T-cell (primary cell): ENCODE results near the gene TSPEAR. TPM values are rescaled to one million over a fixed set of nuclear protein-coding genes. Genes with fewer than 3 reads are reported as not detected.
"Not testable (repeated sequence)": the region's sequence is repeated elsewhere in the genome, so short reads cannot be mapped to it uniquely, and the experiment has no call there.

Experiments used
- ATAC-seq, 4 experiments: fragments of 200-7000 bp in 3 of 4; fragments of 150-1000 bp in 1 of 4; cut with Tn5 transposase; replicated peaks in 1 of 4; 1 replicate in 3 of 4; 2 replicates in 1 of 4; pipeline ENCODE4 v1.10.0; 2021; ENCODE audit warnings: moderate library complexity in 3 of 4, mild to moderate bottlenecking in 2 of 4, moderate number of reproducible peaks in 1 of 4
- CTCF ChIA-PET, 2 donors: fragments of 300-600 bp; sonication (Branson Sonifier 250); formaldehyde crosslinking; loops; one replicate each; lab custom pipeline; 2022; ENCODE audit warnings: antibody characterized with exemption in 2 of 2; lab: Charles Lee
- POLR2A ChIA-PET, 2 donors: fragments of 300-600 bp; sonication (Branson Sonifier 250); formaldehyde crosslinking; loops; one replicate each; lab custom pipeline; 2022; ENCODE audit warnings: antibody characterized with exemption in 2 of 2; lab: Charles Lee
- DNase-seq, 35 experiments: peaks; one replicate each; pipeline versions ENCODE4 v3.0.0 to v3.0.0-alpha.2; 2013 to 2023
- H3K27ac ChIP-seq: one replicate; pipeline ENCODE4 v1.5.1; 2013; ENCODE audit warnings: low read length
- H3K27me3 ChIP-seq, 2 experiments: replicated peaks in 1 of 2; 1 replicate in 1 of 2; 2 replicates in 1 of 2; pipeline versions ENCODE4 v1.6.1 to v1.7.0; 2013; ENCODE audit warnings: low read length in 1 of 2, mixed read lengths in 1 of 2; ENCODE audit not compliant: control insufficient read depth in 2 of 2, insufficient read depth in 2 of 2; ENCODE audit errors: extremely low read depth in 1 of 2
- H3K36me3 ChIP-seq, 2 donors: 1 replicate in 1 of 2; 2 replicates in 1 of 2; pipeline versions ENCODE4 v1.6.1 to v1.7.0; 2013; ENCODE audit warnings: low read length in 1 of 2; ENCODE audit not compliant: control insufficient read depth in 2 of 2, insufficient read depth in 1 of 2; ENCODE audit errors: extremely low read depth in 1 of 2
- H3K4me1 ChIP-seq, 2 experiments: 1 replicate in 1 of 2; 2 replicates in 1 of 2; pipeline versions ENCODE4 v1.6.1 to v1.7.0; 2013; ENCODE audit warnings: low read length in 2 of 2, mixed read lengths in 1 of 2; ENCODE audit not compliant: insufficient read depth in 2 of 2, control insufficient read depth in 1 of 2; ENCODE audit errors: extremely low read depth in 1 of 2
- H3K4me3 ChIP-seq, 2 donors: 1 replicate in 1 of 2; 2 replicates in 1 of 2; pipeline versions ENCODE4 v1.5.1 to v1.7.0; 2013; ENCODE audit warnings: mild to moderate bottlenecking in 2 of 2, low read length in 1 of 2, moderate library complexity in 1 of 2; ENCODE audit not compliant: control insufficient read depth in 1 of 2; ENCODE audit errors: extremely low read depth in 1 of 2
- H3K9me3 ChIP-seq: 2 replicates; pipeline ENCODE4 v1.7.0; 2013
- H3K27ac Mint-ChIP-seq, 2 donors: one replicate each; pipeline ENCODE4 v1.8.0; 2020 to 2021; ENCODE audit warnings: mild to moderate bottlenecking in 2 of 2, mixed read lengths in 2 of 2
- H3K27me3 Mint-ChIP-seq, 2 donors: one replicate each; pipeline ENCODE4 v1.8.0; 2021 to 2022; ENCODE audit warnings: mixed read lengths in 2 of 2
- H3K36me3 Mint-ChIP-seq: one replicate; pipeline ENCODE4 v1.8.0; 2021; ENCODE audit warnings: mixed read lengths
- H3K4me1 Mint-ChIP-seq, 3 donors: one replicate each; pipeline ENCODE4 v1.8.0; 2020 to 2022; ENCODE audit warnings: mixed read lengths in 3 of 3, mild to moderate bottlenecking in 1 of 3
- H3K4me3 Mint-ChIP-seq, 3 donors: one replicate each; pipeline ENCODE4 v1.8.0; 2020 to 2022; ENCODE audit warnings: mild to moderate bottlenecking in 3 of 3, mixed read lengths in 3 of 3, moderate library complexity in 3 of 3
- H3K9me3 Mint-ChIP-seq, 3 donors: one replicate each; pipeline ENCODE4 v1.8.0; 2020 to 2022; ENCODE audit warnings: mixed read lengths in 3 of 3
- WGBS: methylation state at CpG from one replicate; pipeline ENCODE4 v1.1.5; 2013; ENCODE audit warnings: missing lambda C conversion rate; ENCODE audit not compliant: insufficient coverage; 5-methylcytosine and 5-hydroxymethylcytosine counted together
- total RNA-seq, 35 experiments: library from RNA in 6 of 35; stranded (reverse) in 6 of 35; fragments of 120-200 nt in 1 of 35; gene quantifications; one replicate each; pipeline versions ENCODE4 v1.2.1 to v1.2.4 and lab custom pipeline; 2013 to 2026

The TSPEAR gene
- total RNA-seq, 5 donors from 2014 or later (not counting 1 experiment from before 2014, with no cell fraction given): not detected

GRCh38 chr21:44576025-44576420 lies 135.3 kb downstream of the TSPEAR start:
- DNase-seq (no peak), ATAC-seq (no peak)
- ChIA-PET POLR2A (no interaction called here), CTCF (no interaction called here)
- Histone ChIP-seq H3K27me3 (peaks cover 0 to 33% of the 10 kb centered on the region in 2 experiments), H3K4me1 (peaks cover 0 to 7% of the 10 kb centered on the region in 2 experiments), H3K36me3 (no peaks in the 10 kb centered on the region), H3K27ac (no peak overlapping the region), H3K9me3 (no peaks in the 10 kb centered on the region), H3K4me3 (no peak overlapping the region)
- Mint-ChIP-seq H3K4me3 (no peak overlapping the region), H3K27ac (no peak overlapping the region), H3K36me3 (no peaks in the 10 kb centered on the region), H3K4me1 (peaks cover under 1 to 12% (median 5%) of the 10 kb centered on the region in 3 donors), H3K27me3 (peaks cover 9 to 16% of the 10 kb centered on the region in 2 donors), H3K9me3 (peaks cover 4 to 21% (median 9%) of the 10 kb centered on the region in 3 donors)
- WGBS: 79% methylated on average over 4 of the region's 10 CpGs

DNA sequence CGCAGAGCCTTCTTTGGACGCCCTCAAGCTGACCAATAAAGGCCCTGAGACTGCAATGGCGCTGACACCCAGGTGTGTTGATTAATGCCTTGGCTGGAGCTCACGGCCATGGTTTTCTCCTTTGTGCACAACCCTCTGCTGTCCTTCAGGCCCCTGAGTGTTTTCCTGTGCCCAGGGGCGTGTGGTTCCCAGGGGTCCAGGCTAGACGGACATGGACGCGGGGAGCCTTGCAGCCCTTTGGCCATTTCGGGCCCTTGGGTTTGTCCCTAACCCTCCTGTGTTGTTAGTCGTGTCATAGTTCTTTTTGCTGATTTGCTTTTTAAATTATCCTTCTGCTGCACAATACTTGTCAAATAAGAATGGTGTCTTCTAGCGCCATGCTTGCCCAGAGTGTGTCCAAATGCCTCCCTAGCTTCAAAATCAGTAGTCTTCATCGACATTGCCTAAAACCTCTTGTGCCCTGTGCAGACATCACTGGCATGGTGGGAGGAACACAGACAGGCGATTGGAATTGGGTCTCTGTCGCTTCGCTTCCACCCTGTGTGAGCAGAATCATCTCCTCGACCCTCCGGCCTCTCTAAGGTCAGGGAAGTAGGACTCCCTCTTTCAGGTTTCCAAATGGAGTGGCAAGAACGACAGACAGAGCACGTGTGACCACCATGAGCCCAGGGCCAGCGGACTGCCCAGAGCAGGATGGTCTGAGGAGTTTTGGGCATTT lies 135.9 kb downstream of the TSPEAR start:
- Mint-ChIP-seq H3K9me3 (peaks cover 4 to 17% (median 8%) of the 10 kb centered on the region in 3 donors), H3K27me3 (peaks cover 9 to 16% of the 10 kb centered on the region in 2 donors), H3K27ac (no peak overlapping the region), H3K36me3 (no peaks in the 10 kb centered on the region), H3K4me1 (peaks cover 0 to 12% (median 5%) of the 10 kb centered on the region in 3 donors), H3K4me3 (no peak overlapping the region)
- WGBS: 84% methylated on average over 16 of the region's 20 CpGs
- CTCF ChIA-PET: no interaction called here
- DNase-seq (peak in 1 of 35 experiments; percentile 23), ATAC-seq (no peak)
- H3K27ac ChIP-seq: no peak overlapping the region
- peaks cover 0 to 33% of the 10 kb centered on the region in 2 experiments for H3K27me3 ChIP-seq
- H3K36me3 ChIP-seq: no peaks in the 10 kb centered on the region
- no peak overlapping the region for H3K4me3 ChIP-seq
- no peaks in the 10 kb centered on the region for H3K9me3 ChIP-seq
- peaks cover 0 to 7% of the 10 kb centered on the region in 2 experiments for H3K4me1 ChIP-seq
- POLR2A ChIA-PET: no interaction called here

DNA sequence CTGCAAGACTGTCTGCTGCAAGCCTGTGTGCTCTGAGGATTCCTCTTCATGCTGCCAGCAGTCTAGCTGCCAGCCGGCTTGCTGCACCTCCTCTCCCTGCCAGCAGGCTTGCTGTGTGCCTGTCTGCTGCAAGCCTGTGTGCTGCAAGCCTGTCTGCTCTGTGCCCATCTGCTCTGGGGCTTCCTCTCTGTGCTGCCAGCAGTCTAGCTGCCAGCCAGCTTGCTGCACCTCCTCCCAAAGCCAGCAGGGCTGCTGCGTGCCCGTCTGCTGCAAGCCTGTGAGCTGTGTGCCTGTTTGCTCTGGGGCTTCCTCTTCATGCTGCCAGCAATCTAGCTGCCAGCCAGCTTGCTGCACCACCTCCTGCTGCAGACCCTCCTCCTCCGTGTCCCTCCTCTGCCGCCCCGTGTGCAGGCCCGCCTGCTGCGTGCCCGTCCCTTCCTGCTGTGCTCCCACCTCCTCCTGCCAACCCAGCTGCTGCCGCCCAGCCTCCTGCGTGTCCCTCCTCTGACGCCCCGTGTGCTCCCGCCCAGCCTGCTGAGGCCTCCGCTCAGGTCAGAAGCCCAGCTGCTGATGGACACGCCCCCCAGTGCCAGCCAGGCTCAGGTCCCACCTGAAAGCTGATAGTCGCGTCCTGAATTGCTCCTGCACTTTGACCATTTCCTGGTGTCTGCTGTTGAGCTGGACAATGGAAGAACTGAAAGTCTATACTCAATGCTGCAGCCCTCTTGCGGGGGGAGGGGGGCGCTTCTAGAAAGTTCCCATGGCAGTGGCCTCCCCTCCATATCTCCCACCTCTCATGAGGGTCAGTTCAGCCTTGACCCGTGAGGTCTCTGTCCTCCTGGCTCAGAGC lies 136.7 kb downstream of the TSPEAR start:
- Mint-ChIP-seq H3K27me3 (peaks cover 9 to 12% of the 10 kb centered on the region in 2 donors), H3K36me3 (no peaks in the 10 kb centered on the region), H3K9me3 (peaks cover 0 to 15% (median 8%) of the 10 kb centered on the region in 3 donors), H3K4me1 (peaks cover 0 to 12% (median 2%) of the 10 kb centered on the region in 3 donors), H3K4me3 (no peak overlapping the region), H3K27ac (no peak overlapping the region)
- Histone ChIP-seq H3K27me3 (peaks cover 0 to 36% of the 10 kb centered on the region in 2 experiments), H3K27ac (no peak overlapping the region), H3K9me3 (no peaks in the 10 kb centered on the region), H3K4me3 (no peak overlapping the region), H3K36me3 (no peaks in the 10 kb centered on the region), H3K4me1 (peaks cover 0 to 7% of the 10 kb centered on the region in 2 experiments)
- ChIA-PET POLR2A (no interaction called here), CTCF (no interaction called here)
- no peak for ATAC-seq
- 37% methylated on average over 20 of the region's 21 CpGs for WGBS
- peak in 2 of 35 experiments; percentile 2 to 10 for DNase-seq

DNA sequence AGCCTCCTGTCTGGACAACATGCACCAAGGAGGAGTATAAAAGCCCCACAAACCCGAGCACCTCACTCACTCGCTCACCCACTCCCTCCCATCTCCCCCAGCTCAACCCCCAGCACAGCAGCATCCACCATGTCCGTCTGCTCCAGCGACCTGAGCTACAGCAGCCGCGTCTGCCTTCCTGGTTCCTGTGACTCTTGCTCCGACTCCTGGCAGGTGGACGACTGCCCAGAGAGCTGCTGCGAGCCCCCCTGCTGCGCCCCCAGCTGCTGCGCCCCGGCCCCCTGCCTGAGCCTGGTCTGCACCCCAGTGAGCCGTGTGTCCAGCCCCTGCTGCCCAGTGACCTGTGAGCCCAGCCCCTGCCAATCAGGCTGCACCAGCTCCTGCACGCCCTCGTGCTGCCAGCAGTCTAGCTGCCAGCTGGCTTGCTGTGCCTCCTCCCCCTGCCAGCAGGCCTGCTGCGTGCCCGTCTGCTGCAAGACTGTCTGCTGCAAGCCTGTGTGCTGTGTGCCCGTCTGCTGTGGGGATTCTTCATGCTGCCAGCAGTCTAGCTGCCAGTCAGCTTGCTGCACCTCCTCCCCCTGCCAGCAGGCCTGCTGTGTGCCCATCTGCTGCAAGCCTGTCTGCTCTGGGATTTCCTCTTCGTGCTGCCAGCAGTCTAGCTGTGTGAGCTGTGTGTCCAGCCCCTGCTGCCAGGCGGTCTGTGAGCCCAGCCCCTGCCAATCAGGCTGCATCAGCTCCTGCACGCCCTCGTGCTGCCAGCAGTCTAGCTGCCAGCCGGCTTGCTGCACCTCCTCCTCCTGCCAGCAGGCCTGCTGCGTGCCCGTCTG lies 137.5 kb downstream of the TSPEAR start, which contains the start of gene KRTAP10-4:
KRTAP10-4 (plus strand) TSS at position 100 of the 827 bp plus-strand sequence; CDS start at position 130, 30 bp downstream.
- H3K4me1 ChIP-seq, H3K36me3 Mint-ChIP-seq, H3K27ac ChIP-seq, H3K4me3 ChIP-seq, CTCF ChIA-PET, H3K36me3 ChIP-seq, H3K27ac Mint-ChIP-seq, POLR2A ChIA-PET, H3K9me3 ChIP-seq, H3K4me3 Mint-ChIP-seq, ATAC-seq: not testable (repeated sequence)
- peaks cover 0 to 44% of the 10 kb centered on the region in 2 experiments for H3K27me3 ChIP-seq
- DNase-seq: peak in 1 of 35 experiments; percentile 19
- peaks cover 10 to 12% of the 10 kb centered on the region in 2 donors for H3K27me3 Mint-ChIP-seq
- H3K9me3 Mint-ChIP-seq: peaks cover 0 to 15% (median 8%) of the 10 kb centered on the region in 3 donors
- H3K4me1 Mint-ChIP-seq: peaks cover 0 to 12% (median 2%) of the 10 kb centered on the region in 3 donors
- 70% methylated on average over 9 of the region's 25 CpGs for WGBS

- DNase-seq: no peak
- Histone ChIP-seq H3K36me3 (no peaks in the 10 kb centered on the region), H3K27me3 (peaks cover 0 to 44% of the 10 kb centered on the region in 2 experiments), H3K4me3 (no peak overlapping the region), H3K4me1 (peaks cover 0 to 7% of the 10 kb centered on the region in 2 experiments), H3K9me3 (no peaks in the 10 kb centered on the region), H3K27ac (no peak overlapping the region)
- H3K4me1 Mint-ChIP-seq: peaks cover 0 to 12% (median 2%) of the 10 kb centered on the region in 3 donors
- H3K9me3 Mint-ChIP-seq: peaks cover 0 to 13% (median 8%) of the 10 kb centered on the region in 3 donors
- no peak for ATAC-seq
- CTCF ChIA-PET: no interaction called here
- no peak overlapping the region for H3K27ac Mint-ChIP-seq
- no peak overlapping the region for H3K4me3 Mint-ChIP-seq
- POLR2A ChIA-PET: no interaction called here
- H3K36me3 Mint-ChIP-seq: no peaks in the 10 kb centered on the region
- H3K27me3 Mint-ChIP-seq: peaks cover 10 to 12% of the 10 kb centered on the region in 2 donors
- 88% methylated on average over 9 of the region's 15 CpGs for WGBS
These were observed 138.3 kb downstream of the TSPEAR start for GRCh38 chr21:44572959-44573583.
